ENCODE measurements around the gene SUPT3H.
"Not testable (repeated sequence)": the region's sequence is repeated elsewhere in the genome, so short reads cannot be mapped to it uniquely, and the experiment has no call there.

SUPT3H gene

GRCh38 chr6:45253453-45253852, 124.3 kb downstream of the SUPT3H start:
- no peak for DNase-seq

GRCh38 chr6:45231660-45232059, 146.1 kb downstream of the SUPT3H start:
- no peak for DNase-seq

GRCh38 chr6:45229416-45229815, 148.3 kb downstream of the SUPT3H start:
- DNase-seq, result no peak

- DNase-seq, result no peak
Measured at GRCh38 chr6:45226081-45226480, 151.7 kb downstream of the SUPT3H start.

- no peak for DNase-seq
Measured at GRCh38 chr6:45222380-45222779, 155.4 kb downstream of the SUPT3H start.

GRCh38 chr6:45215759-45216158, 162.0 kb downstream of the SUPT3H start:
- no peak for DNase-seq

- DNase-seq, result no peak
Measured at GRCh38 chr6:45212976-45213375, 164.8 kb downstream of the SUPT3H start.

- no peak for DNase-seq
Measured at GRCh38 chr6:45209762-45210161, 168.0 kb downstream of the SUPT3H start.

GRCh38 chr6:45206793-45207492, 170.8 kb downstream of the SUPT3H start:
- no peak for DNase-seq

GRCh38 chr6:45201484-45201883, 176.2 kb downstream of the SUPT3H start:
- DNase-seq, result no peak

GRCh38 chr6:45200510-45200909, 177.2 kb downstream of the SUPT3H start:
- no peak for DNase-seq

GRCh38 chr6:45199554-45199953, 178.2 kb downstream of the SUPT3H start:
- no peak for DNase-seq

- no peak for DNase-seq
Measured at GRCh38 chr6:45196121-45196520, 181.6 kb downstream of the SUPT3H start.

GRCh38 chr6:45195137-45195536, 182.6 kb downstream of the SUPT3H start:
- DNase-seq, result no peak

GRCh38 chr6:45192556-45192955, 185.2 kb downstream of the SUPT3H start:
- no peak for DNase-seq

- DNase-seq, result no peak
Measured at GRCh38 chr6:45191414-45191813, 186.3 kb downstream of the SUPT3H start.

GRCh38 chr6:45187836-45188235, 189.9 kb downstream of the SUPT3H start:
- no peak for DNase-seq

GRCh38 chr6:45185403-45186251, 192.1 kb downstream of the SUPT3H start:
- peak; percentile 5 for DNase-seq

- DNase-seq, result no peak
Measured at GRCh38 chr6:45184937-45185336, 192.8 kb downstream of the SUPT3H start.

- DNase-seq, result no peak
Measured at GRCh38 chr6:45184040-45184439, 193.7 kb downstream of the SUPT3H start.

- not testable (repeated sequence) for DNase-seq
Measured at GRCh38 chr6:45176373-45176772, 201.4 kb downstream of the SUPT3H start.

- DNase-seq, result no peak
Measured at GRCh38 chr6:45175272-45175671, 202.5 kb downstream of the SUPT3H start.

- no peak for DNase-seq
Measured at GRCh38 chr6:45174045-45174444, 203.7 kb downstream of the SUPT3H start.

GRCh38 chr6:45171380-45171779, 206.4 kb downstream of the SUPT3H start:
- no peak for DNase-seq
